Astrocyte (in vitro differentiated cells and primary cell): ENCODE results near the gene GPC5. TPM values are rescaled to one million over a fixed set of nuclear protein-coding genes. Genes with fewer than 3 reads are reported as not detected.
"Not testable (repeated sequence)": the region's sequence is repeated elsewhere in the genome, so short reads cannot be mapped to it uniquely, and the experiment has no call there.

Experiments
- DNase-seq: peaks from one replicate; pipeline ENCODE4 v3.0.0-alpha.2; 2010; ENCODE audit warnings: low read depth
- FAIRE-seq: peaks from 2 replicates; lab custom pipeline; 2011; peaks lifted over from hg19 to GRCh38; lab: Jason Lieb, UNC
- H2AFZ ChIP-seq: 2 replicates; pipeline ENCODE4 v1.6.0; 2012; ENCODE audit warnings: low read depth, low read length, inconsistent platforms
- H3K27ac ChIP-seq: 2 replicates; pipeline ENCODE4 v1.5.1; 2011; ENCODE audit warnings: low read depth, low read length, inconsistent platforms
- H3K27me3 ChIP-seq: 2 replicates; pipeline ENCODE4 v1.6.0; 2011; ENCODE audit warnings: low read length, inconsistent platforms; ENCODE audit not compliant: insufficient read depth
- H3K36me3 ChIP-seq: 2 replicates; pipeline ENCODE4 v1.5.1; 2011; ENCODE audit warnings: low read length, inconsistent platforms; ENCODE audit not compliant: insufficient read depth
- H3K4me1 ChIP-seq: 2 replicates; pipeline ENCODE4 v1.5.1; 2011; ENCODE audit warnings: low read length, inconsistent platforms; ENCODE audit not compliant: insufficient read depth
- H3K4me2 ChIP-seq: 2 replicates; pipeline ENCODE4 v1.6.0; 2012; ENCODE audit warnings: low read length, inconsistent platforms
- H3K4me3 ChIP-seq: 2 replicates; pipeline ENCODE4 v1.5.1; 2011; ENCODE audit warnings: low read depth, mild to moderate bottlenecking, low read length, inconsistent platforms; ENCODE audit not compliant: insufficient read depth
- H3K79me2 ChIP-seq: 2 replicates; pipeline ENCODE4 v1.6.0; 2012; ENCODE audit warnings: mild to moderate bottlenecking, low read length, inconsistent platforms; ENCODE audit not compliant: insufficient read depth
- H3K9ac ChIP-seq: 2 replicates; pipeline ENCODE4 v1.6.0; 2012; ENCODE audit warnings: mild to moderate bottlenecking, low read length, inconsistent platforms
- H3K9me3 ChIP-seq: 2 replicates; pipeline ENCODE4 v1.5.1; 2012; ENCODE audit warnings: low read depth, mild to moderate bottlenecking, low read length, inconsistent platforms; ENCODE audit not compliant: insufficient read depth
- H4K20me1 ChIP-seq: 2 replicates; pipeline ENCODE4 v1.6.0; 2012; ENCODE audit warnings: low read length, inconsistent platforms; ENCODE audit not compliant: insufficient read depth
- H3K27ac Mint-ChIP-seq: one replicate; pipeline ENCODE4 v1.8.0; 2021; ENCODE audit warnings: mild to moderate bottlenecking, mixed read lengths; ENCODE audit not compliant: unreplicated experiment
- H3K27me3 Mint-ChIP-seq: one replicate; pipeline ENCODE4 v1.8.0; 2021; ENCODE audit warnings: low read depth, mixed read lengths; ENCODE audit not compliant: unreplicated experiment
- H3K36me3 Mint-ChIP-seq: one replicate; pipeline ENCODE4 v1.8.0; 2021; ENCODE audit warnings: low read depth, mixed read lengths; ENCODE audit not compliant: unreplicated experiment
- H3K4me1 Mint-ChIP-seq: one replicate; pipeline ENCODE4 v1.8.0; 2021; ENCODE audit warnings: low read depth, mixed read lengths; ENCODE audit not compliant: unreplicated experiment
- H3K4me3 Mint-ChIP-seq: one replicate; pipeline ENCODE4 v1.8.0; 2021; ENCODE audit warnings: mild to moderate bottlenecking, moderate library complexity, mixed read lengths; ENCODE audit not compliant: unreplicated experiment
- H3K9me3 Mint-ChIP-seq: one replicate; pipeline ENCODE4 v1.8.0; 2021; ENCODE audit warnings: mild to moderate bottlenecking, mixed read lengths; ENCODE audit not compliant: unreplicated experiment
- CTCF ChIP-seq: IDR thresholded peaks from 2 replicates; pipeline ENCODE4 v1.5.1; 2011; ENCODE audit warnings: low read depth, mild to moderate bottlenecking, inconsistent platforms, low read length, moderate library complexity; ENCODE audit not compliant: insufficient read depth
- EZH2 ChIP-seq: IDR thresholded peaks from 2 replicates; pipeline ENCODE4 v1.6.1; 2012; ENCODE audit warnings: mild to moderate bottlenecking, low read length, inconsistent platforms; ENCODE audit not compliant: insufficient read depth
- total RNA-seq: library from RNA; stranded (reverse); gene quantifications from 2 replicates; pipeline ENCODE4 v1.2.1, GENCODE V29; 2021

The GPC5 gene
- total RNA-seq, 1 donor from 2014 or later, result 1.1 TPM

- Mint-ChIP-seq H3K9me3 (no peaks in the 10 kb centered on the region), H3K27me3 (no peaks in the 10 kb centered on the region), H3K4me1 (peaks cover 9% of the 10 kb centered on the region), H3K27ac (peak overlapping the region; percentile 55), H3K4me3 (no peak overlapping the region), H3K36me3 (no peaks in the 10 kb centered on the region)
- Histone ChIP-seq H3K9me3 (no peaks in the 10 kb centered on the region), H3K36me3 (no peaks in the 10 kb centered on the region), H3K4me1 (no peaks in the 10 kb centered on the region), H3K4me3 (no peak overlapping the region), H3K79me2 (no peaks in the 10 kb centered on the region), H3K27me3 (no peaks in the 10 kb centered on the region), H3K9ac (no peak overlapping the region), H3K4me2 (no peak overlapping the region), H4K20me1 (no peaks in the 10 kb centered on the region), H2AFZ (no peak overlapping the region), H3K27ac (no peak overlapping the region)
- TF ChIP-seq EZH2, result no peak
- TF ChIP-seq CTCF, result no peak
- FAIRE-seq (no peak), DNase-seq (no peak)
Observed at GRCh38 chr13:92538164-92538563, 1139.7 kb downstream of the GPC5 start.

GRCh38 chr13:92539148-92539547, 1140.7 kb downstream of the GPC5 start:
- not testable (repeated sequence) for H3K4me3 Mint-ChIP-seq, FAIRE-seq, H3K27me3 Mint-ChIP-seq, H3K9me3 Mint-ChIP-seq, H4K20me1 ChIP-seq, H3K79me2 ChIP-seq, H3K4me3 ChIP-seq, H3K27ac ChIP-seq, H3K36me3 ChIP-seq, H3K27me3 ChIP-seq, H3K4me2 ChIP-seq, H3K9ac ChIP-seq, DNase-seq, H3K27ac Mint-ChIP-seq, H3K4me1 Mint-ChIP-seq, H3K9me3 ChIP-seq, H3K36me3 Mint-ChIP-seq, H3K4me1 ChIP-seq, H2AFZ ChIP-seq

GRCh38 chr13:92547266-92547665, 1148.8 kb downstream of the GPC5 start:
- peak overlapping the region; percentile 7 for H3K27ac Mint-ChIP-seq

More at GRCh38 chr13:92547266-92547665, 1148.8 kb downstream of the GPC5 start:
- FAIRE-seq (no peak), DNase-seq (peak; percentile 67)
- Mint-ChIP-seq H3K36me3 (no peaks in the 10 kb centered on the region), H3K4me3 (no peak overlapping the region), H3K4me1 (no peaks in the 10 kb centered on the region), H3K9me3 (no peaks in the 10 kb centered on the region), H3K27me3 (no peaks in the 10 kb centered on the region)
- H3K79me2 ChIP-seq, result no peaks in the 10 kb centered on the region
- no peak overlapping the region for H2AFZ ChIP-seq
- H3K27ac ChIP-seq, result no peak overlapping the region
- TF ChIP-seq EZH2 (no peak), CTCF (no peak)
- H3K4me1 ChIP-seq, result peaks cover 3% of the 10 kb centered on the region
- no peaks in the 10 kb centered on the region for H4K20me1 ChIP-seq
- no peaks in the 10 kb centered on the region for H3K36me3 ChIP-seq
- no peaks in the 10 kb centered on the region for H3K9me3 ChIP-seq
- no peaks in the 10 kb centered on the region for H3K27me3 ChIP-seq
- H3K4me2 ChIP-seq, result peak overlapping the region; percentile 13
- no peak overlapping the region for H3K9ac ChIP-seq
- no peak overlapping the region for H3K4me3 ChIP-seq
